ENCODE results near the gene KCTD21.
"Not testable (repeated sequence)": the region's sequence is repeated elsewhere in the genome, so short reads cannot be mapped to it uniquely, and the experiment has no call there.

KCTD21 gene

GRCh38 chr11:78179459-78180071 lies 8.9 kb downstream of the KCTD21 start:
- no peak for TF ChIP-seq TARDBP (IDR thresholded peaks at IDR 0.05)
- no peak for TF ChIP-seq FOXM1 (IDR thresholded peaks at IDR 0.05; ENCODE audit: borderline replicate concordance)
- no peak for TF ChIP-seq SUZ12 (IDR thresholded peaks at IDR 0.05)
- no peak for TF ChIP-seq L3MBTL2 (conservative IDR thresholded peaks at IDR 0.05)
- no peak for TF ChIP-seq NFRKB (IDR thresholded peaks at IDR 0.05)
- no peak for TF ChIP-seq FOXK2 (IDR thresholded peaks at IDR 0.05)
- no peak for TF ChIP-seq HDGF (IDR thresholded peaks at IDR 0.05; ENCODE audit: borderline replicate concordance)
- no peak for TF ChIP-seq CTBP1 (IDR thresholded peaks at IDR 0.05; ENCODE audit: borderline replicate concordance)
- no peak for TF ChIP-seq FOXA1 (IDR thresholded peaks at IDR 0.05)
- no peak for TF ChIP-seq ELF4 (IDR thresholded peaks at IDR 0.05)
- POLR2A ChIA-PET, result no interaction called here
- DNase-seq (ENCODE audit: extremely low spot score), result no peak
- CTCF ChIA-PET, result interaction anchor here (0.7 kb wide), 1 partner anchor 91 kb away, joined by 3 read pairs; no protein-coding TSS in a partner anchor

GRCh38 chr11:78177216-78177615 lies 11.2 kb downstream of the KCTD21 start:
- TF ChIP-seq ARNT (IDR thresholded peaks at IDR 0.05) (no peak), BHLHE40 (IDR thresholded peaks at IDR 0.05; ENCODE audit: borderline replicate concordance) (no peak), LEF1 (IDR thresholded peaks at IDR 0.05; ENCODE audit: borderline replicate concordance) (no peak), SP1 (IDR thresholded peaks at IDR 0.05) (no peak), FOXA1 (IDR thresholded peaks at IDR 0.05) (no peak), HDGF (IDR thresholded peaks at IDR 0.05; ENCODE audit: borderline replicate concordance) (no peak), L3MBTL2 (conservative IDR thresholded peaks at IDR 0.05) (no peak)
- TF ChIP-seq, protein P1, sequence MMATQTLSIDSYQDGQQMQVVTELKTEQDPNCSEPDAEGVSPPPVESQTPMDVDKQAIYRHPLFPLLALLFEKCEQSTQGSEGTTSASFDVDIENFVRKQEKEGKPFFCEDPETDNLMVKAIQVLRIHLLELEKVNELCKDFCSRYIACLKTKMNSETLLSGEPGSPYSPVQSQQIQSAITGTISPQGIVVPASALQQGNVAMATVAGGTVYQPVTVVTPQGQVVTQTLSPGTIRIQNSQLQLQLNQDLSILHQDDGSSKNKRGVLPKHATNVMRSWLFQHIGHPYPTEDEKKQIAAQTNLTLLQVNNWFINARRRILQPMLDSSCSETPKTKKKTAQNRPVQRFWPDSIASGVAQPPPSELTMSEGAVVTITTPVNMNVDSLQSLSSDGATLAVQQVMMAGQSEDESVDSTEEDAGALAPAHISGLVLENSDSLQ (IDR thresholded peaks at IDR 0.05), result no peak
- no peak for DNase-seq (ENCODE audit: extremely low spot score)
- CTCF ChIA-PET, result no interaction called here
- POLR2A ChIA-PET, result no interaction called here

DNA sequence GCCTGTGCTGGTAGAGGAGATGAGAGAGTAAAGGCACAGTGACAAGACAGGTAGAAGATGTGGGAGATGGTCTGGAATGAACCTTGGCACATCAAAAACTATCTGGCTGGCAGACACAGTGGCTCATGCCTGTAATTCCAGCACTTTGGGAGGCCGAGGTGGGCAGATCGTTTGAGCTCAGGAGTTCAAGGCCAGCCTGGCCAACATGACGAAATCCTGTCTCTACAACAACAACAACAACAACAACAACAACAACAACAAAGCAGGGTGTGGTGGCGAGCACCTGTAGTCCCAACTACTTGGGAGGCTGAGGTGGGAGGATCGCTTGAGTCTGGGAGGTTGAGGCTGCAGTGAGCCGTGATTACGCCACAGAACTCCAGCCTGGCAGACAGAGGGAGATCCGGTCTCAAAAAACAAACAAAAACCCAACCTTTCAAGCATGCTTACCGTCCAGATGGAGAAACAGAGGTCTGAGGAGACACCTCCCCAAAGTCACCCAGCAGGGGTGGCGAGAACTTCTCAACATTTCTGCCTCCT lies 11.8 kb downstream of the KCTD21 start:
- DNase-seq (ENCODE audit: extremely low spot score), result no peak
- ChIA-PET POLR2A (no interaction called here), CTCF (no interaction called here)
- TF ChIP-seq L3MBTL2 (conservative IDR thresholded peaks at IDR 0.05), result no peak

GRCh38 chr11:78175862-78176261 lies 12.6 kb downstream of the KCTD21 start:
- DNase-seq (ENCODE audit: extremely low spot score); CTCF ChIA-PET; POLR2A ChIA-PET: not testable (repeated sequence)

GRCh38 chr11:78171951-78172350 lies 16.5 kb downstream of the KCTD21 start:
- POLR2A ChIA-PET, result no interaction called here
- CTCF ChIA-PET, result no interaction called here
- TF ChIP-seq FOXA1 (IDR thresholded peaks at IDR 0.05), result no peak
- no peak for TF ChIP-seq HDGF (IDR thresholded peaks at IDR 0.05; ENCODE audit: borderline replicate concordance)
- no peak for TF ChIP-seq SUZ12 (IDR thresholded peaks at IDR 0.05)
- no peak for TF ChIP-seq CTBP1 (IDR thresholded peaks at IDR 0.05; ENCODE audit: borderline replicate concordance)
- no peak for TF ChIP-seq BHLHE40 (IDR thresholded peaks at IDR 0.05; ENCODE audit: borderline replicate concordance)
- no peak for TF ChIP-seq ELF4 (IDR thresholded peaks at IDR 0.05)
- TF ChIP-seq LEF1 (IDR thresholded peaks at IDR 0.05; ENCODE audit: borderline replicate concordance), result no peak
- TF ChIP-seq NFRKB (IDR thresholded peaks at IDR 0.05), result no peak
- no peak for DNase-seq (ENCODE audit: extremely low spot score)

DNA sequence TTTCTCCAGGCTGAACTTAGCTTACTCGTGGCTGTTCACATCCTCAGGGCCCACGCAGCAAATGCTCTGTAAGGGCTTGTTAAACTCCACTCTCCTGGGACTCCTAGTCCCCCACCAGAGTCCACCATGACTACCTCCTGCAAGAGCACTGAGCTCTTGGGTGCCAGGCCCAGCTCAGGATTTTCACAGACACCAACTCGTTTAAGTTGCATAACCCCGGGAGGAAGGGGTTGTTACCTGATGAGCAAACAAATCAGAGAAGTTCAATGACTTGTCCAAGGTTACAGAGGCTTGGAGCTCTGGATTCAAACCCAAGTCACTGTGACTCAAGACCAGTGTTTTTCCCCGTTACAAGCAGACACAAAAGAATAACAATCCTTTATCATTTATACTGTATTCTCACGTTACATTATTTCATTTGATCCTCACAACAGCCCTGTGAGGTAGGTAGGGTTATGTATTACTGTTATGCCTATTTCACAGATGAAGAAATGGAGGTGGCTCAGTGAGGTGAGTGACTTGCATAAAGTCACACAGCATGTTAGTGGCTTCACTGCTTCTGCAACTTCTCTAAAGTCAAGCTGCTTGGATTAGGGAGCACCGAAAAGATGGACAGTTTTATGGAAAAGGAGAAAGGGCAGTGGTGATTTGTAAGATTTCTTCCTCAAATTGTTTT lies 17.4 kb downstream of the KCTD21 start:
- ChIA-PET POLR2A (no interaction called here), CTCF (no interaction called here)
- TF ChIP-seq CTBP1 (IDR thresholded peaks at IDR 0.05; ENCODE audit: borderline replicate concordance) (no peak), ELF4 (IDR thresholded peaks at IDR 0.05) (no peak), FOXA1 (IDR thresholded peaks at IDR 0.05) (no peak), SUZ12 (IDR thresholded peaks at IDR 0.05) (no peak), LEF1 (IDR thresholded peaks at IDR 0.05; ENCODE audit: borderline replicate concordance) (no peak), NFRKB (IDR thresholded peaks at IDR 0.05) (no peak)
- TF ChIP-seq, protein P1 (IDR thresholded peaks at IDR 0.05), result no peak
- DNase-seq (ENCODE audit: extremely low spot score), result no peak

DNA sequence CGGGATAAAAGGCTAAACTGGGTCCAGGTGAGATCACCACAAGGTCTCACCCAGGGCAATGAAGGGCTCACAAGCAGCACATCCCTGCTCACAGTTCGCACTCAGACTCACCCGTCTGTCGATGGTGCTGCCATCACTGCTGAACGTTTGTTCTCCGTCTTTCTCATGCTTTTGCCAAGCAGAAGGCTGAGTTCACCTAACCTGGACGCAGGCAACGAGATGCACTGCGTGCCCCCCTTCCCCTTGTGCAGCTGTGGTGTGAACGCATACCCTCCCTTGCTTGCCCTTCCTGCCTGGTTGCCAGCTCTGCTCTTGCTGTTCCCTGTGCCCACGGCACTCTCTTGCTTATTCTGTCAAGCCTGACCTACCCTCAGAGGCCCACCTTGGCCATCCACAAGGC lies 18.0 kb downstream of the KCTD21 start:
- no peak for TF ChIP-seq L3MBTL2 (conservative IDR thresholded peaks at IDR 0.05)
- no peak for TF ChIP-seq ARNT (IDR thresholded peaks at IDR 0.05)
- CTCF ChIA-PET, result no interaction called here
- POLR2A ChIA-PET, result no interaction called here
- no peak for DNase-seq (ENCODE audit: extremely low spot score)

Data from HEK293T (cell line).